MM.1S (cell line): ENCODE data around the gene AHRR.

Source experiments
- DNase-seq: peaks from one replicate; pipeline ENCODE4 v3.0.0-alpha.2; 2015
- H2AFZ ChIP-seq: fragments of 300-600 bp; sonication (generic); 2 replicates; pipeline ENCODE4 v1.6.0; 2016; ENCODE audit warnings: antibody characterized with exemption, low read length
- H3F3A ChIP-seq: fragments of 300-600 bp; sonication (generic); 2 replicates; pipeline ENCODE4 v1.6.1; 2016; ENCODE audit warnings: mild to moderate bottlenecking, antibody characterized with exemption, low read length, moderate library complexity, mixed read lengths; ENCODE audit not compliant: insufficient read depth
- H3K27ac ChIP-seq: fragments of 300-600 bp; sonication (generic); 2 replicates; pipeline ENCODE4 v1.5.1; 2016; ENCODE audit warnings: mild to moderate bottlenecking, low read length
- H3K27me3 ChIP-seq: fragments of 300-600 bp; sonication (generic); replicated peaks from 2 replicates; pipeline ENCODE4 v1.6.0; 2016; ENCODE audit warnings: low read length; ENCODE audit not compliant: insufficient read depth
- H3K36me3 ChIP-seq: fragments of 300-600 bp; sonication (generic); replicated peaks from 2 replicates; pipeline ENCODE4 v1.6.1; 2016; ENCODE audit warnings: mild to moderate bottlenecking, low read length, mixed read lengths; ENCODE audit not compliant: insufficient read depth
- H3K4me1 ChIP-seq: fragments of 300-600 bp; sonication (generic); 2 replicates; pipeline ENCODE4 v1.6.1; 2016; ENCODE audit warnings: low read length, mixed read lengths
- H3K4me2 ChIP-seq: fragments of 300-600 bp; sonication (generic); 2 replicates; pipeline ENCODE4 v1.6.0; 2016; ENCODE audit warnings: low read depth, low read length
- H3K4me3 ChIP-seq: fragments of 300-600 bp; sonication (generic); 2 replicates; pipeline ENCODE4 v1.5.1; 2016; ENCODE audit warnings: low read length, mixed read lengths
- H3K79me2 ChIP-seq: fragments of 300-600 bp; sonication (generic); 2 replicates; pipeline ENCODE4 v1.6.1; 2016; ENCODE audit warnings: mixed run types, low read length, mixed read lengths
- H3K9ac ChIP-seq: fragments of 300-600 bp; sonication (generic); 2 replicates; pipeline ENCODE4 v1.6.1; 2016; ENCODE audit warnings: low read length, mixed read lengths
- H3K9me2 ChIP-seq: fragments of 300-600 bp; sonication (generic); replicated peaks from 2 replicates; pipeline ENCODE4 v1.6.1; 2016; ENCODE audit warnings: mild to moderate bottlenecking, low read length, mixed read lengths; ENCODE audit not compliant: insufficient read depth
- H3K9me3 ChIP-seq: fragments of 300-600 bp; sonication (generic); replicated peaks from 2 replicates; pipeline ENCODE4 v1.6.1; 2016; ENCODE audit warnings: mild to moderate bottlenecking, low read length, mixed read lengths; ENCODE audit not compliant: insufficient read depth
- H4K20me1 ChIP-seq: fragments of 300-600 bp; sonication (generic); 2 replicates; pipeline ENCODE4 v1.6.1; 2016; ENCODE audit warnings: mild to moderate bottlenecking, low read length, moderate library complexity, mixed read lengths; ENCODE audit not compliant: insufficient read depth
- CTCF ChIP-seq: fragments of 300-600 bp; sonication (generic); IDR thresholded peaks from 2 replicates; pipeline ENCODE4 v1.5.1; 2016; ENCODE audit warnings: antibody characterized with exemption, low read length, mixed read lengths
- EZH2 ChIP-seq: fragments of 300-600 bp; sonication (generic); optimal IDR thresholded peaks from 2 replicates; pipeline ENCODE3; 2017; ENCODE audit warnings: low read depth, mild to moderate bottlenecking, antibody characterized with exemption, low read length, mixed read lengths
- EZH2phosphoT487 ChIP-seq: fragments of 300-600 bp; sonication (generic); IDR thresholded peaks from 2 replicates; pipeline ENCODE4 v1.6.1; 2018; ENCODE audit warnings: antibody characterized with exemption, low read length

AHRR gene

DNA sequence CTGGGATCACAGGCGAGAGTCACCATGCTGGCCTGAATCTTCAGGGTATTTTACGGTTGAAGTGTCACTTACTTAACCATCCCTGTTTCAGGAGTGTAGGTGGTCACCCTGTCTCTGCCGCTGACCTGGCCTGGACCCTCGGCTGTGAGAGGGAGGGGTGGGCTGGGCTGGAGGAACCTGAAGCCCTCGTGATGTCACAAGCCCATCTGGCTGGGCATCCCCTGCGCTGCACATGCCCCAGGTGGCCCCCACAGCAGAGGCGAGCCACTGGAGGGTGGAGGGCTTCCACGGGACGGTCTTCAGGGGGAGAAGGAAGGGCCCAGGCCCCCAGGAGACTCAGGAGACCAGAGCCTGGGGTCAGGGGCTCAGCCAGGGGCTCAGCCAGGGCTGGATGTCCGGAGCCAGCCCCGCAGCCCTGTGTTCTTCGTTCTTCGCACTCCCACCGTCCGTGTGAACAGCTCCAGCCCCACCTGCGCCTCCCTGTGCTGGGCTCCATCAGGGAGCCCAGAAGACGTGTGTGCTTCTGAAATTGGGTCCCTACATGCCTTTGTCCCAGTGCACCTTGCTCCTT, 7.6 kb upstream of the AHRR start:
- no peak overlapping the region for H3K4me2 ChIP-seq
- no peaks in the 10 kb centered on the region for H3K9me2 ChIP-seq
- DNase-seq = no peak
- no peak overlapping the region for H2AFZ ChIP-seq
- H3K4me3 ChIP-seq = no peak overlapping the region
- no peaks in the 10 kb centered on the region for H3K9me3 ChIP-seq
- H4K20me1 ChIP-seq = no peaks in the 10 kb centered on the region
- H3K27ac ChIP-seq = no peak overlapping the region
- no peaks in the 10 kb centered on the region for H3K4me1 ChIP-seq
- no peaks in the 10 kb centered on the region for H3K36me3 ChIP-seq
- no peaks in the 10 kb centered on the region for H3F3A ChIP-seq
- H3K79me2 ChIP-seq = peaks cover 22% of the 10 kb centered on the region
- H3K27me3 ChIP-seq = no peaks in the 10 kb centered on the region
- TF ChIP-seq EZH2 = no peak
- TF ChIP-seq EZH2phosphoT487 = no peak
- no peak for TF ChIP-seq CTCF
- no peak overlapping the region for H3K9ac ChIP-seq

GRCh38 chr5:314676-315487, 6.6 kb upstream of the AHRR start:
- H3K9me3 ChIP-seq = no peaks in the 10 kb centered on the region
- no peak for DNase-seq
- no peak for TF ChIP-seq CTCF
- H3K27me3 ChIP-seq = 0 out of 2 replicates have a peak, but pooled peaks cover 2% of the 10 kb centered on the region
- no peaks in the 10 kb centered on the region for H3K9me2 ChIP-seq
- no peaks in the 10 kb centered on the region for H3F3A ChIP-seq
- no peak overlapping the region for H3K4me2 ChIP-seq
- H3K79me2 ChIP-seq = peaks cover 17% of the 10 kb centered on the region
- H3K36me3 ChIP-seq = no peaks in the 10 kb centered on the region
- no peaks in the 10 kb centered on the region for H4K20me1 ChIP-seq
- H2AFZ ChIP-seq = no peak overlapping the region
- H3K4me1 ChIP-seq = no peaks in the 10 kb centered on the region
- H3K9ac ChIP-seq = no peak overlapping the region
- no peak overlapping the region for H3K4me3 ChIP-seq
- H3K27ac ChIP-seq = no peak overlapping the region

DNA sequence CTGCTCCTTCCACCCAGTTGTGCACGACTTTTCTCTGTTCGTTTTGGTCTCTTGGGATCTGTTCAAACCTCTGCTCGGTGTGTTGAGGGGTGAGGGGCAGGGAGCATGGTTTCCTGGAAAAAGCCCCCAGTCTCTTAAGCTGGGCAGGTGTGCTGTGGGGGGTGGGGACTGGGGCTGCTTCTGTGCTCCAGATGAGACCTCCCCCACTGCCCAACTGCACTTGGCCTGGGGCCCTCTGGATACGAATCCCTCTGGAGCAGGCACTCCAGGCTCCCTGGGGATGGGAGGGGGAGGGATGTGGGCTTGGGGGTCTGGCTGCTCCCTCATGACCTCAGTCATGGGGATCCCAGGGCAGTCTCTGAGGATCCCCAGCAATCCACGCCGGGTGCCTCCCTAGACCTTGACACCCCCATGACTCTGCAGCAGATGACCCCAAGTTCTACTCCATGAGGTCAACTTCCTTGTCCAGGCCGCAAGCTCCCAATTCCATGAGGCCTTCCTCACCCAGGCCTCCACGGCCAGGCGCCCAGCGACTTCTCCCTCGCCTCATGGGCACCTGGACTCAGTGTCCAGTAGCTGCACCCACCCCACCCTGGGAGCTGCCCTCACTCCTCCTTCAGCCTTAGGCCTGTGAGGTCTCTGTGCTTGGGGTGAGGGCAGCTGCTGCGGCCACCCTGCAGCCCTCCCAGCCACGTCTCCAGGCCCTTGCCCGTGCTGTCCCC, 5.9 kb upstream of the AHRR start:
- Histone ChIP-seq H3K36me3 (no peaks in the 10 kb centered on the region), H3F3A (no peaks in the 10 kb centered on the region), H3K4me2 (no peak overlapping the region), H2AFZ (no peak overlapping the region), H3K4me3 (no peak overlapping the region), H3K9me2 (no peaks in the 10 kb centered on the region), H3K27ac (no peak overlapping the region), H4K20me1 (no peaks in the 10 kb centered on the region), H3K27me3 (peaks cover 10% of the 10 kb centered on the region; the same call in 1 of the 2 replicates), H3K79me2 (peaks cover 9% of the 10 kb centered on the region), H3K9ac (no peak overlapping the region), H3K4me1 (no peaks in the 10 kb centered on the region), H3K9me3 (no peaks in the 10 kb centered on the region)
- DNase-seq = no peak
- no peak for TF ChIP-seq CTCF
- TF ChIP-seq EZH2phosphoT487 = no peak
